Limb (tissue), 2 donors: ENCODE results near the gene SLC2A9.

Experiments
- DNase-seq, 2 donors: peaks; one replicate each; pipeline ENCODE4 v3.0.0-alpha.2; 2016; ENCODE audit errors: extremely low spot score in 2 of 2

SLC2A9 gene

GRCh38 chr4:10020871-10021652 lies at the start of gene SLC2A9:
Gene SLC2A9, minus strand, starts transcription at chr4:10021497. Its CDS starts 68 bp downstream, at chr4:10021429.
- DNase-seq: no peak

- DNase-seq: no peak
Observed at GRCh38 chr4:10069075-10069642, 47.9 kb upstream of the SLC2A9 start.

DNA sequence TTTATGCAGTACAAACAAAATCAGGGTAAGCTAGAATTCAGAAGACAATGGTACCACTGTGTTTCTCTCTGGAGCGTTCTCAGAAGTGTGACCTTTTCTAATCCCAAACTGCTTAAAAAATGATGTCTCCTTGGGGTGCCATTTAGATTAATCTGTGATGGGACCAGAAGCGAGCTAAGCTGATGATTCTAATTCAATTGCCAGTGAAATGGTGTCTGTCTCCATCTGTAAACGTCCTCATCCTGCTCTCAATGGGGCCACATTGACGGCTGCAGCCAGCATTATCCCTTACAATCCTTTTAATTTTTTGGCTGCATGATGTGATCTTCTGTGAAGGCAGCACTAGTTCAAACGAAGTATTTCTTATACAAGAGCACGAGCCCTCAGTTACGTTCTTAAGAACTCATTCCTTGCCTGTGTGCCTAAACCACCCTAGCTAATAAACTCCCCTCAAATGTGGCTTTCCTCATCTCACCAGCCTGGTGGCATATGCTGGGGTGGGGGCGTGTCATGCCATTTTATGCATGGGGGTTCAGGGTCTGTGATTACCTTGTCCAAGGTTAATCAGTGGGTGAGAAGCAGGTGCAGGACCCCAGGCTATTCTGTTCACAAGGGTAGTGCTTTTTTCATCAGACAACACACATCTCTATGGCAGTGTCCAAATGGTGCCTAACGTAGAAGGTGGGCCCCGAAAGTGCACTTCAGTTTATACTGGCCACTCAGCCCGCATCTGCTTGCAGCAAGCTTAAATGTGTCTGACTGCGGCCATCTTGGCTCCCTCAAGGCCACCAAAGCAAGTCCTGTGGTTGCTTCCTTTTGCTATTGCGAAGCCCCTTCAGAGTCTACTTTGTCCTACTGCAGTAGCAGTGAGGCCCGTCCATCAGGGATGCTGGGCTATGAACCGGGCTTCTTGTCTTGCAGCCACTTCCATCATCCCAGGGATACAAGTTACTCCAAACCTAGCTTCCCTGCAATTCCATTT lies 45.7 kb upstream of the SLC2A9 start:
- DNase-seq: no peak

GRCh38 chr4:10066206-10066605 lies 44.9 kb upstream of the SLC2A9 start:
- DNase-seq: no peak

DNA sequence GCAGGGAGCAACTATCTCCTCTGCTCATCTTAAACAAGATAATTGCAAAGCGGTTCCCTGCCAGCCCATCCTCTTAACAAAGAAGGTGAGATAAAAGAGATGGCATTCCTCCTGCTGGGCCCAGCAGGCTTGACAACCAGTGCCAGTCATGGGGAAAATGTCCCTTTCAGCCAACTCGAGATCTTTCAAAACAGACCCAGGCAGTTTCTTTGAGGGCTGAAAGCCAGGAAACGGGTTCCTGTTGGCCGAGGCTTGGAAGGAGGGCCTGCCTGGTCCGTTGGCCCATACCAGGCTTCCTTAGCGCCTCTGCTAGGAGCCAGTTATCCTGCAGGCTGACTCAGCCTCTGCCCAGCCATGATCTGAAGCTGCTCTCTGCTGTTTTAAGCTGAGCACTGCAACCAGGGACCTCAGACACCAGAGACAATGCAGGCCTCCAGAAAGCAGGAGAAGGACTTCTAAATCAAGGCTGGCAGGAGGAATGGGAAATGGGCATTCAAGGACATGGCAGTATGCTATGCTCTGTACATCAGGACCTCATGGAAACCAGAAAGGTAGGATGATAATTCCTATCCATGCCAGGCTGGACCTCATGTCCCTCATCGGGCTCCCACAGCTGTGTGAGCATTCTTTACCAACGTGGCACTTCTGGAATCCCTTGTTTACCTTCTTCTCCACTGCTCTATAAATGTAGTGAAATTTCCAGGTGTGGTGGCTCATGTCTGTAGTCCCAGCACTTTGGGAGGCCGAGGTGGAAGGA lies 42.4 kb upstream of the SLC2A9 start:
- peak; percentile 24 to 53 for DNase-seq

DNA sequence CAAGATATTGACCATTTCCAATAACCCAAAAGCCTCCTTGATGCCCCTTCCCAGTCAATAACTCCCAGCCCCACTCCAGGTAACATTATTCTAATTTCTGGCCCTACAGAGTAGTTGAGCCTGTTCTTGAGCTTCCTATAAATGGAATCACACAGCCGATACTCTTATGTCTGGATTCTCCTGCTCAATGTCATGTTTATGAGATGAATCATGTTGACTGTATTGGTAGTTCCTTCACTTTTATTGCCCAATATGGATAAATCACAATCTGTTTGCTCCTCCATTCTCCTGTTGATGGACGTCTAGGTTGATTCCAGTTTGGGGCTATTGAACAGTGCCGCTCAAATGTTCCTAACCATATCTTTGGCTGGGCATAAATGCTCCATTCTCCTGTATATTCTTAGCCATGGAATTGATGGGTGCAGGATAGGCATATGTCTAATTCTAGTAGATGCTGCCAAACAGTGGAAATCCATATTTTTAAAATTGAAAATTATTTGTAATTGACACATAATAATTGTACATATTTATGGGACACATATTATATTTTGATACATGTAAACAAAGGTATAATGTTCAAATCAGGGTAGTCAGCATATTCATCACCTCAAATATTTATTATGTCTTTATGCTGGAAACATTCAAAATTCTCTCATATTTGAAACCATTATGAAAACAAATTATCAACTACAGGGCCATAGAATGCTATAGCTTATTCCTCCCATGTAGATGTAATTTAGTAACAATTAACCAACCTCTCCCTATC lies 40.5 kb upstream of the SLC2A9 start:
- DNase-seq: no peak

GRCh38 chr4:10058371-10058770 lies 37.1 kb upstream of the SLC2A9 start:
- no peak for DNase-seq

GRCh38 chr4:10057023-10057395 lies 35.7 kb upstream of the SLC2A9 start:
- no peak for DNase-seq

- no peak for DNase-seq
Observed at GRCh38 chr4:10056334-10057022, 35.2 kb upstream of the SLC2A9 start.

DNA sequence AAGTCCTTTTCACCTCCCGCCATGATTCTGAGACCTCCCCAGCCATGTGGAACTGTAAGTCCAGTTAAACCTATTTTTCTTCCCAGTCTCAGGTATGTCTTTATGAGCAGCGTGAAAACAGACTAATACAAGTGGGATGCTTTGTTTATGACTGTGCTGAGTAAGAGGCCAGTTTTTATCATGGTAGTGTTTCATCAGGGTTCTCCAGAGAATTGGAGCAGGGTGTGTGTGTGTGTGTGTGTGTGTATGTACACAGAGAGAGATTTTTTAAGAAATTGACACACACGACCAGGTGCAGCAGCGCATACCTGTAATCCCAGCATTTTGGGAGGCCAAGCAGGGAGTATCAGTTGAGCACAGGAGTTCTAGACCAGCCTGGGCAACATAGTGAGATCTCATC lies 34.6 kb upstream of the SLC2A9 start:
- no peak for DNase-seq

DNA sequence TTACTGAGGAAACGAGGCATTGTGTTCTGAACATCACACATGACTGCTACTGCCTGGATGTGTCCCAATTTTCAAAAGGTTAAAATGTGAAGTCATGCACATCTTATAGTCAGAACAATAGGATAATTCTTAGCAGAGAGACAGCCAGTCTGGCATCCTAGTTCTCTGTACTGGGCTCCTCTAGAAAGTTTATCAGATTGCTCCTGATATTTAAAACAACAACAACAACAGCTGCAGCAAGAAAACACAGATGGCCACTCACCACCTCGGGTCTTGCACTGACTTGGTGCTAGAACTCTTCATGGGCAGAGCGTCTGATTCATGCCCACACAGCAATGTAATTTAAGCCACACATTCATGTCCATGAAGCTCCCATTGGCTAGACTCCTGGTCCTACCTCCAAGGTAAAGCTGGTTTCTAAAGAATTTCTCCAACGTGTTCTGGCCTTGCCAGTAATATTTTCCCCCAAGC lies 33.3 kb upstream of the SLC2A9 start:
- DNase-seq: no peak

DNA sequence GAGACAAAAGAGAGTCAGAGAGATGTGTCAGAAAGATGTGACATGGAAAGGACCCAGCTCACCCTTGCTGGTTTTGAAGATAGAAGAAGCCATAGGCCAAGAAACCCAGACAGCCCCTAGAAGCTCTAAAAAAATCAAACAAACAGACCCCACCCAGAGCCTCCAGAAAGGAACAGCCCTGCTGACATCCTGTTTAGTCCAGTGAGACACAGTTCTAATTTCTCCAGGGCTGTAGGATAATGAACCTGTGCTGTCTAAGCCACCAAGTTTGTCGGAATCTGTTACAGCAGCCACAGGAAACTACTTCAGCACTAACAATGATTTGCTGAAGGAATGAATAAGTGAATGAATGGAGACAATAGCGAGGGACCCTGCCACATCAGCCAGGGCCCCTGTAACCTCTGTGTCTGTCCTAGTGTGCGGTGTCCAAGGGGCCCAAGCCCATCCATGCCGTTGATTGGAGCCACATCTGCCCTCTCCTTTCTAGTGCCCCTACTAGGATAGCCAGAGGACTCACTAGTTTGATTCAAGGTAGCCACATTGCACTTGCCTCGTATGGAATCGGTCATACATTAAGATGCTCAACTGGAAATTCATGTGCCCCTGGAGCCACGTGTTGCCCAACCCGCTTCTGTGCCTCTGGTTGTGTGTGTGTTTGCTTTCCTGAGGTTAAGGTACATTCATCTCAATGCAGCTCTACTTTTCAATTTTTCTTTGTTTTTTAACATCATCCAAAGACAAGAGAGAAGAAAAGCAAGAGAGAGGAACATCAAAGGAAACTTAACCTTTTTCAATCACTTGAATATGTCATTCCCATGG lies 32.5 kb upstream of the SLC2A9 start:
- no peak for DNase-seq

DNA sequence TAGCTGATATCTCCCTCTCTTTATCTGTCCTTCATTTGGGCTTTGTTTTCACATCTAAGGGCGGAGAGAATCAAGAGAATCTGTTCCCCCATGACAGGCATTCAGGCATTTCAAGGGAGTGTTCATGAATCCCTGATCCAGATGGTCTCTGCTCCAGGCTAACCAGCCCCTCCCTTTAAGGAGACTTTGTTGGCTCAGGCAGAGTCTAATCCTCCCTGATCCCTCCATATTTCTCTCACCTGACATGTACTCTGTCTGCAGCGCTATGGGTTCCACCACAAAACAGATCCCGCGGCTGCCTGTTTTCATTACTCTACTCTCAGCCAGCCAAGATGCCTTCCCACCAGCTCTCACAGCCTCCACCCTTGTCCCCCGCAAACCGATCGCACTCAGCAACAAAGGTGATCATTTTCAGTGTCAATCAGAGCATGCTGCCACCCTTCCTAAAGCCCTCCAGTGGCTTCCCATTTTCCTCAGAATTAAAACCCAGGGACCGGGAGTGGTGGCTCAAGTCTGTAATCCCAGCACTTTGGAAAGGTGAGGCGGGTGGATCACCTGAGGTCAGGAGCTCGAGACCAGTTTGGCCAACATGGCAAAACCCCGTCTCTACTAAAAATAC lies 30.3 kb upstream of the SLC2A9 start:
- no peak for DNase-seq

DNA sequence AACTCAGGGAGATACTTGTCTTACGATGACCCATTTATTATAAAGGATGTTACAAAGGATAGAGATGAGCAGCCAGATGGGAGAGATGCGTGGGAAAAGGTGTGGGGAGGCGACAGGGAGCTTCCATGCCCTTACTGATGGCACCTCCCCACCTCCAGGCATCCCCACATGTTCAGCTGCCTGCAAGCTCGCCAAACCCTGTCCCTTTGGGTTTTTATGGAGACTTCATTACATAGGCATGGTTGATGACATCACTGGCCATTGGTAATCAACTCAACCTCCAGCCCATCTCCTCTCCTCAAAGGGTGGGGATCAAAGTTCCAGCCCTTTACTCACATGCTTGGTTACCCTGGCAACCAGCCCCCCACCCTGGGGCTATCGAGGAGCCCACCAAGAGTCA lies 29.4 kb upstream of the SLC2A9 start:
- no peak for DNase-seq

GRCh38 chr4:10050261-10050661 lies 29.0 kb upstream of the SLC2A9 start:
- no peak for DNase-seq

DNA sequence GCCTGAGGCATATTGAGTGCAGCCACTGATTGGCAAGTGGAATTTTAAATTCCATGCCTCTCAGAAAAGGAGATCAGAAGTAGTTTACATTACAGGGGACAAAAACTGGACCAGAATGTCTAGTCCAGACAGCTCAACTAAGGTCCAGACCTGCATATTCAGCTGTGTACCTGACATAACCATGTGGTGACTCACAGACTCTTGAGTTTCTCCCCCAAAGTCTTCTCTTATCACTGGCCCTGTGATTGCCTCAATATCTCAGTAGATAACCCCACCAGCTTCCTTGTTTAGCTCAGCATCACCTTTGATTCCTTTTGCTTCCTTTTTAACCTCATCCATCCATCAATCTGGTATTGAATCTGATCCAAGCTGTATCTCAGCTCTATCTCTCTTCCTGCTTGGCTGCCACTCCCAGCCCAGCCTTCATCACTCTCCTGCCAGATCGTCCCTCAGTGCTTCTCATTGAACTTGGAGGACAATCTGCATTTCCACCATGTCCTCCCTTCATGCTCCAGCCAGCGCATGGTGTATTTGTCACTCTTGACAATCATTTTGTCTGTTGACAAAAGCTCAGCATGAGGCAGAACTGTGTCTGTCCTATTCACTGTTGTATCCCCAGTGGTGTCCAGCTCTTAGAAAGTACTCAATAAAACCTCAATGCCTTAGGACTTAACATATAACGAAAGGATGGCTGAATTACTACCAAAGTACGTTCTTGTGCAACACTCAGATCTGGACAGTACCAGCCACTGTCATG lies 27.8 kb upstream of the SLC2A9 start:
- DNase-seq: no peak

DNA sequence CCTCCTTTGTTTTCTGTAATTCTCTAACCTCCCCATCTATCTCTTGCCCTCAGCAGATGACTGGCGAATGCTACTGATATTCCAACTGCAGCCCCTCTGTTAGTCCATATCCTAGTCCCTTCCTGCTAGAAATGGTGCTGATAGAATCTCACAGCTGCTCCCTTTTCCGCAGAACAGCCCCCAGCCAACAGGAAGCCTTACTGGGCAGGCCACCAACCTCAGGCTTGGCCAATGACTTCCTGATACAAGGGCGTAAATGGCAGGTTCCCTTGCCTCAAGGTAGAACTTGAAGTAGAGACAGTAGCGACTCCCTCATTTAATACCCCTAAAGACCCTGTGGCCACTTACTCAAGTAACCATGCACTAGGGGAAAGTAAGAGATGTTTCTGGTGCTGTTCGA lies 26.7 kb upstream of the SLC2A9 start:
- no peak for DNase-seq

GRCh38 chr4:10046471-10046870 lies 25.2 kb upstream of the SLC2A9 start:
- DNase-seq: no peak
